Measurements from ENCODE around the gene REPS1.

GRCh38 chr6:138891255-138891986 lies 96.6 kb downstream of the REPS1 start:
- TF ChIP-seq, protein P1, sequence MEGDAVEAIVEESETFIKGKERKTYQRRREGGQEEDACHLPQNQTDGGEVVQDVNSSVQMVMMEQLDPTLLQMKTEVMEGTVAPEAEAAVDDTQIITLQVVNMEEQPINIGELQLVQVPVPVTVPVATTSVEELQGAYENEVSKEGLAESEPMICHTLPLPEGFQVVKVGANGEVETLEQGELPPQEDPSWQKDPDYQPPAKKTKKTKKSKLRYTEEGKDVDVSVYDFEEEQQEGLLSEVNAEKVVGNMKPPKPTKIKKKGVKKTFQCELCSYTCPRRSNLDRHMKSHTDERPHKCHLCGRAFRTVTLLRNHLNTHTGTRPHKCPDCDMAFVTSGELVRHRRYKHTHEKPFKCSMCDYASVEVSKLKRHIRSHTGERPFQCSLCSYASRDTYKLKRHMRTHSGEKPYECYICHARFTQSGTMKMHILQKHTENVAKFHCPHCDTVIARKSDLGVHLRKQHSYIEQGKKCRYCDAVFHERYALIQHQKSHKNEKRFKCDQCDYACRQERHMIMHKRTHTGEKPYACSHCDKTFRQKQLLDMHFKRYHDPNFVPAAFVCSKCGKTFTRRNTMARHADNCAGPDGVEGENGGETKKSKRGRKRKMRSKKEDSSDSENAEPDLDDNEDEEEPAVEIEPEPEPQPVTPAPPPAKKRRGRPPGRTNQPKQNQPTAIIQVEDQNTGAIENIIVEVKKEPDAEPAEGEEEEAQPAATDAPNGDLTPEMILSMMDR (conservative IDR thresholded peaks at IDR 0.05; ENCODE audit: low read depth, low read length): no peak
- TF ChIP-seq EZH2 (IDR thresholded peaks at IDR 0.05; ENCODE audit: borderline replicate concordance, low read depth, low read length, poor library complexity, severe bottlenecking): no peak
